ENCODE data around the gene CCDC71L.
"Not testable (repeated sequence)": the region's sequence is repeated elsewhere in the genome, so short reads cannot be mapped to it uniquely, and the experiment has no call there.

DNA sequence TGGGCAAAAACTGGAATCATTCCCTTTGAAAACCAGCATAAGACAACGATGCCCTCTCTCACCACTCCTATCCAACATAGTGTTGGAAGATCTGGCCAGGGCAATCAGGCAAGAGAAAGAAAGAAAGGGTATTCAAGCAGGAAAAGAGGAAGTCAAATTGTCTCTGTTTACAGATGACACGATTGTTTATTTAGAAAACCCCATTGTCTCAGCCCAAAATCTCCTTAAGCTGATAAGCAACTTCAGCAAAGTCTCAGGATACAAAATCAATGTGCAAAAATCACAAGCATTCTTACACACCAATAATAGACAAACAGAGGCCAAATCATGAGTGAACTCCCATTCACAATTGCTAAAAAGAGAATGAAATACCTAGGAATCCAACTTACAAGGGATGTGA lies 15.5 kb upstream of the CCDC71L start:
- TF ChIP-seq, protein P1, sequence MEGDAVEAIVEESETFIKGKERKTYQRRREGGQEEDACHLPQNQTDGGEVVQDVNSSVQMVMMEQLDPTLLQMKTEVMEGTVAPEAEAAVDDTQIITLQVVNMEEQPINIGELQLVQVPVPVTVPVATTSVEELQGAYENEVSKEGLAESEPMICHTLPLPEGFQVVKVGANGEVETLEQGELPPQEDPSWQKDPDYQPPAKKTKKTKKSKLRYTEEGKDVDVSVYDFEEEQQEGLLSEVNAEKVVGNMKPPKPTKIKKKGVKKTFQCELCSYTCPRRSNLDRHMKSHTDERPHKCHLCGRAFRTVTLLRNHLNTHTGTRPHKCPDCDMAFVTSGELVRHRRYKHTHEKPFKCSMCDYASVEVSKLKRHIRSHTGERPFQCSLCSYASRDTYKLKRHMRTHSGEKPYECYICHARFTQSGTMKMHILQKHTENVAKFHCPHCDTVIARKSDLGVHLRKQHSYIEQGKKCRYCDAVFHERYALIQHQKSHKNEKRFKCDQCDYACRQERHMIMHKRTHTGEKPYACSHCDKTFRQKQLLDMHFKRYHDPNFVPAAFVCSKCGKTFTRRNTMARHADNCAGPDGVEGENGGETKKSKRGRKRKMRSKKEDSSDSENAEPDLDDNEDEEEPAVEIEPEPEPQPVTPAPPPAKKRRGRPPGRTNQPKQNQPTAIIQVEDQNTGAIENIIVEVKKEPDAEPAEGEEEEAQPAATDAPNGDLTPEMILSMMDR (conservative IDR thresholded peaks at IDR 0.05 in 1 of 2, IDR thresholded peaks at IDR 0.05 in 1 of 2; ENCODE audit: low read depth in 1 of 2, low read length in 2 of 2) = not testable (repeated sequence)
- TF ChIP-seq EZH2 (IDR thresholded peaks at IDR 0.05; ENCODE audit: low read length, missing control alignments) = not testable (repeated sequence)
